HepG2 (cell line): ENCODE measurements around the gene GINS3. TPM values are rescaled to one million over a fixed set of nuclear protein-coding genes. Genes with fewer than 3 reads are reported as not detected.

Source experiments
- JUN ChIP-seq: sonication (generic); formaldehyde crosslinking; IDR thresholded peaks from 2 replicates; pipeline ENCODE4 v1.4.0; 2020; ENCODE audit warnings: mild to moderate bottlenecking, missing genetic modification reagents
- MXD4 ChIP-seq: IDR thresholded peaks from 2 replicates; pipeline ENCODE4 v1.6.1; 2016; ENCODE audit warnings: mild to moderate bottlenecking, missing biosample characterization, missing genetic modification reagents
- NFIC ChIP-seq: IDR thresholded peaks from 2 replicates; pipeline ENCODE4 v1.6.1; 2012; ENCODE audit warnings: mild to moderate bottlenecking, low read length, inconsistent platforms
- NR2F1 ChIP-seq, 2 experiments: fragments of 450-650 bp in 1 of 2; formaldehyde crosslinking in 1 of 2; IDR thresholded peaks; 2 replicates each; pipeline versions ENCODE4 v1.5.0 to v1.6.1; 2016 to 2020; ENCODE audit warnings: mild to moderate bottlenecking in 1 of 2, missing compliant biosample characterization in 1 of 2, missing genetic modification reagents in 1 of 2, moderate library complexity in 1 of 2
- RAD21 ChIP-seq: fragments of 450-650 bp; formaldehyde crosslinking; IDR thresholded peaks from 2 replicates; pipeline ENCODE4 v1.5.0; 2020; ENCODE audit warnings: mild to moderate bottlenecking
- REPIN1 ChIP-seq: sonication (generic); formaldehyde crosslinking; IDR thresholded peaks from 2 replicates; pipeline ENCODE4 v1.8.0; 2022; ENCODE audit warnings: missing genetic modification reagents, low read depth, mild to moderate bottlenecking, borderline replicate concordance
- RNF219 ChIP-seq: sonication (generic); formaldehyde crosslinking; IDR thresholded peaks from 2 replicates; pipeline ENCODE4 v1.5.0; 2020; ENCODE audit warnings: mild to moderate bottlenecking, missing genetic modification reagents
- ZNF407 ChIP-seq: sonication (generic); formaldehyde crosslinking; IDR thresholded peaks from one replicate; pipeline ENCODE4 v1.5.1; 2020; ENCODE audit warnings: mild to moderate bottlenecking, missing genetic modification reagents; ENCODE audit errors: not compliant biosample characterization
- ZNF563 ChIP-seq: sonication (generic); formaldehyde crosslinking; IDR thresholded peaks from 2 replicates; pipeline ENCODE4 v1.8.0; 2022; ENCODE audit warnings: mild to moderate bottlenecking, moderate library complexity, missing genetic modification reagents
- ZNF678 ChIP-seq: sonication (generic); formaldehyde crosslinking; IDR thresholded peaks from 2 replicates; pipeline ENCODE4 v1.4.0; 2020; ENCODE audit warnings: mild to moderate bottlenecking, missing genetic modification reagents
- polyA plus RNA-seq, 8 experiments: library from polyadenylated mRNA; depleted of rRNA in 3 of 8; stranded (reverse) in 7 of 8; unstranded in 1 of 8; fragments of >200 nt; fragmentation: Illumina TruSeq in 4 of 8; extraction: Trizol in 4 of 8; gene quantifications; 2 replicates each; pipeline versions ENCODE4 v1.2.1 to v1.2.3, GENCODE V29; 2011 to 2016; ENCODE audit warnings: low read depth in 4 of 8, missing spikeins in 1 of 8, mixed read lengths in 1 of 8; ENCODE audit not compliant: insufficient read depth in 1 of 8
- total RNA-seq, 5 experiments: library from RNA; depleted of rRNA; stranded (reverse); fragments of >200 nt; fragmentation: Illumina TruSeq; extraction: Trizol; gene quantifications; 2 replicates each; pipeline ENCODE4 v1.2.3, GENCODE V29; 2016; ENCODE audit warnings: low read depth in 1 of 5
- TF ChIP-seq, protein P1 (sequence below), 2 experiments: sonication (generic) in 1 of 2; formaldehyde crosslinking in 1 of 2; IDR thresholded peaks; 2 replicates each; pipeline versions ENCODE4 v1.4.0 to v1.6.1; 2018 to 2020; ENCODE audit warnings: missing genetic modification reagents in 2 of 2, borderline replicate concordance in 1 of 2, low read depth in 1 of 2, mild to moderate bottlenecking in 1 of 2, missing biosample characterization in 1 of 2

The GINS3 gene
- total and polyA plus RNA-seq, 2 of the 13 experiments (the other 11 are each of a cell fraction or from before 2014, with no cell fraction given) = 6.5 to 19.3 TPM

- TF ChIP-seq, protein P1, sequence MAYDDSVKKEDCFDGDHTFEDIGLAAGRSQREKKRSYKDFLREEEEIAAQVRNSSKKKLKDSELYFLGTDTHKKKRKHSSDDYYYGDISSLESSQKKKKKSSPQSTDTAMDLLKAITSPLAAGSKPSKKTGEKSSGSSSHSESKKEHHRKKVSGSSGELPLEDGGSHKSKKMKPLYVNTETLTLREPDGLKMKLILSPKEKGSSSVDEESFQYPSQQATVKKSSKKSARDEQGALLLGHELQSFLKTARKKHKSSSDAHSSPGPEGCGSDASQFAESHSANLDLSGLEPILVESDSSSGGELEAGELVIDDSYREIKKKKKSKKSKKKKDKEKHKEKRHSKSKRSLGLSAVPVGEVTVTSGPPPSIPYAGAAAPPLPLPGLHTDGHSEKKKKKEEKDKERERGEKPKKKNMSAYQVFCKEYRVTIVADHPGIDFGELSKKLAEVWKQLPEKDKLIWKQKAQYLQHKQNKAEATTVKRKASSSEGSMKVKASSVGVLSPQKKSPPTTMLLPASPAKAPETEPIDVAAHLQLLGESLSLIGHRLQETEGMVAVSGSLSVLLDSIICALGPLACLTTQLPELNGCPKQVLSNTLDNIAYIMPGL (CRISPR knock-in tag; IDR thresholded peaks at IDR 0.05; ENCODE audit: borderline replicate concordance in 1 of 2, low read depth in 1 of 2) = peak; percentile 88 to 90
- peak; percentile 78; the same call in 1 of the 2 replicates for TF ChIP-seq ZNF678 (CRISPR knock-in tag)
- TF ChIP-seq ZNF407 (CRISPR knock-in tag) = peak; percentile 89
- peak; percentile 74 for TF ChIP-seq ZNF563 (CRISPR knock-in tag)
- TF ChIP-seq RNF219 = no peak
- TF ChIP-seq JUN = peak; percentile 38; the same call in 1 of the 2 replicates
- no peak; the same call in 1 of the 2 replicates for TF ChIP-seq RAD21
- peak; percentile 99 for TF ChIP-seq REPIN1
- peak; percentile 31; the same call in 1 of the 2 replicates for TF ChIP-seq NFIC
- peak; percentile 60 for TF ChIP-seq MXD4 (CRISPR knock-in tag)
- TF ChIP-seq NR2F1 (CRISPR knock-in tag; IDR thresholded peaks at IDR 0.05) = no peak
Measured at GRCh38 chr16:58392215-58393137, at the start of gene GINS3 (continued).
